GM12865 (cell line): ENCODE results near the gene HNRNPA3.

Experiments used
- DNase-seq: peaks from one replicate; pipeline ENCODE4 v3.0.0; 2010; ENCODE audit warnings: low read depth
- H3K4me3 ChIP-seq: 2 replicates; pipeline ENCODE4 v1.5.1; 2011; ENCODE audit warnings: mild to moderate bottlenecking, low read depth, low read length, control low read depth
- TF ChIP-seq, protein P1 (sequence below): IDR thresholded peaks from 2 replicates; pipeline ENCODE4 v1.5.1; 2011; ENCODE audit warnings: low read length, control low read depth, low read depth, inconsistent platforms; ENCODE audit not compliant: insufficient read depth; ENCODE audit errors: missing control alignments

HNRNPA3 gene

GRCh38 chr2:177225965-177226360, 13.4 kb downstream of the HNRNPA3 start:
- TF ChIP-seq, protein P1, sequence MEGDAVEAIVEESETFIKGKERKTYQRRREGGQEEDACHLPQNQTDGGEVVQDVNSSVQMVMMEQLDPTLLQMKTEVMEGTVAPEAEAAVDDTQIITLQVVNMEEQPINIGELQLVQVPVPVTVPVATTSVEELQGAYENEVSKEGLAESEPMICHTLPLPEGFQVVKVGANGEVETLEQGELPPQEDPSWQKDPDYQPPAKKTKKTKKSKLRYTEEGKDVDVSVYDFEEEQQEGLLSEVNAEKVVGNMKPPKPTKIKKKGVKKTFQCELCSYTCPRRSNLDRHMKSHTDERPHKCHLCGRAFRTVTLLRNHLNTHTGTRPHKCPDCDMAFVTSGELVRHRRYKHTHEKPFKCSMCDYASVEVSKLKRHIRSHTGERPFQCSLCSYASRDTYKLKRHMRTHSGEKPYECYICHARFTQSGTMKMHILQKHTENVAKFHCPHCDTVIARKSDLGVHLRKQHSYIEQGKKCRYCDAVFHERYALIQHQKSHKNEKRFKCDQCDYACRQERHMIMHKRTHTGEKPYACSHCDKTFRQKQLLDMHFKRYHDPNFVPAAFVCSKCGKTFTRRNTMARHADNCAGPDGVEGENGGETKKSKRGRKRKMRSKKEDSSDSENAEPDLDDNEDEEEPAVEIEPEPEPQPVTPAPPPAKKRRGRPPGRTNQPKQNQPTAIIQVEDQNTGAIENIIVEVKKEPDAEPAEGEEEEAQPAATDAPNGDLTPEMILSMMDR: no peak
- no peak overlapping the region for H3K4me3 ChIP-seq
- DNase-seq: no peak

DNA sequence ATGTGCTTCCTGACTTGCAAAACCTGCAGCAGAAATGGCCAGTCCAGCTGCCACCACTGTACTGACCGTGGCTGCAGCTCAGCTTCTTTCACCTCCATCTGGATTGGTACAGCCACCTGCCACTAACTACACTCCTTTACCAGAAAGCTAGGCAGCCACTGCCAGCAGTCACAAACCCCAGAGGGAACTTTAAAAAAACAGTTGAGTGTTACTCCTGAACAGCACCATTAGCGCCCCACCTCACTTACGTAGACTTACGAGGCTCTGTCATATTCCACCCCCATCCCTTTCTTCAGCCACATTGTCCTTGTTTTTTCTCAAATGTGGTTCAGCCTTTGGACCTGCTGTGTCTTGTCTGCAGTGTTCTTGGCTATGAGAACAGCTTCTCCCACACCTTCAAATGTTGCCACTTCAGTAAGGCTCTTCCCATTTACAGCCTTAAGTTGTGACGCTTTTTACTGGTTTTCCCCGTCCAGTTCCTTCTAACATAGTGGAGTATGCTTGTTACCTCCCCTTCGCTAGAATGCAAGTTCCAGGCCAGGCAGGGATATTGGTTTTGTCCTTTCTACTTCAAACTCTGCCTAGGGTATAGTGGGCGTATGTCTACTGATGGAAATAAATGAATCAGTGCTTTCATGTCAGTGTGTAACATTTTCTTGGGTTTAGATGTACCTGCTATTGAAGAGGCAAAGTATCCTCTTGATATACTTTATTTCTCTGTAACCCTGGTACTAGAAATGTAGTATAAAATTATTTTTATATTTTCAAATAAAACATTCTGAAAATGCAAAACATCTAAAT, 17.0 kb downstream of the HNRNPA3 start:
- no peak for DNase-seq

DNA sequence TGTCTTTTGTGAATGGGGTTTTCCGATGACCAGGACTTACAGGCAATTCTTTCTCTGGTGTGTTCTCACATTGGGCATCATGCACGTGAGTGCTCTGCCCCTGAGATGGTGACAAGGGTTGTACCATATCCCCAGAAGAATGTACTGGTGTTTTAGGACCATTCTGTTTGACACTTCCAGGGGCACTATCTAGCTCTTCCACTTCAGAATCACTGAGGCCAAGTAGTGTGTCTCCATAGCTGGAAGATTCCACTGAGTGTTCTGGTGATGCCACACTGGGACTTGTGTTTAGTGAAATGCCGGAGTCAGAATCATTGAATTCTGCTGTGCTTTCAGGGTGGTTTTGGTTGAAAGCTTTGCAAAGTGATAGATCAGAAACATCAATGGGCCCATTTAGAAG, 18.7 kb downstream of the HNRNPA3 start:
- DNase-seq: no peak
- TF ChIP-seq, protein P1: no peak

More for the DNA sequence above, 17.0 kb downstream of the HNRNPA3 start:
- H3K4me3 ChIP-seq: no peak overlapping the region
- TF ChIP-seq, protein P1: no peak

GRCh38 chr2:177232098-177232704, 19.6 kb downstream of the HNRNPA3 start:
- no peak for DNase-seq
- TF ChIP-seq, protein P1: no peak
- no peak overlapping the region for H3K4me3 ChIP-seq

More for the DNA sequence above, 18.7 kb downstream of the HNRNPA3 start:
- no peak overlapping the region for H3K4me3 ChIP-seq

DNA sequence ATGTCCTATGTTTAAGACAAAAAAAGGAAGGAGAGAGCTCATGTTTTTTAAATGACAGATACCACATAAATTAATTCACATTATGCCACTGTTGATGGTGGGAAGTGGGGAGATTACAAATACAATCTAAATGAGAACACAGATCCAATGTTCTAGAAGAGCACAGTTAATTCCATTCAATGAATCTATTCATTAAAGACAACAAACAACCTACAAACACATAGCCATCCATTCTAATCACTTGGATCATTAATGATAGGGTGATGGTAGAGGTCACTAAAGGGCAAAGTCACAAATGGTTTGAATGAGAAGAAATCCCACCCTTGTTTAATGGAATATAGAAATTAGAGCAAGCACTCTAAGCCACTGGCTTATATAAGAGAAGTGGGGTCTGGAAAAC, 21.7 kb downstream of the HNRNPA3 start:
- no peak for DNase-seq
- H3K4me3 ChIP-seq: no peak overlapping the region
- TF ChIP-seq, protein P1: no peak

- TF ChIP-seq, protein P1: no peak
- H3K4me3 ChIP-seq: no peak overlapping the region
- DNase-seq: no peak
Observed at GRCh38 chr2:177235855-177236437, 23.4 kb downstream of the HNRNPA3 start.
